DMS153 treated with DMSO at 0.1 percent for 48 hours (cell line): ENCODE results near the gene SPOCK3.
A peak's percentile ranks its signal among the peaks of the same experiment; 100 is the strongest.
"Not testable (repeated sequence)": the region's sequence is repeated elsewhere in the genome, so short reads cannot be mapped to it uniquely, and the experiment has no call there.

Source experiments
- DNase-seq: peaks from one replicate; lab custom pipeline; 2025; ENCODE audit not compliant: unreplicated experiment; lab: John Stamatoyannopoulos, UW

The SPOCK3 gene

GRCh38 chr4:166827629-166828028 is 406.7 kb downstream of the SPOCK3 start:
- no peak for DNase-seq

GRCh38 chr4:166827167-166827566 is 407.1 kb downstream of the SPOCK3 start:
- no peak for DNase-seq

- DNase-seq: no peak
Observed at GRCh38 chr4:166823848-166824247, 410.4 kb downstream of the SPOCK3 start.

GRCh38 chr4:166823126-166823525 is 411.2 kb downstream of the SPOCK3 start:
- no peak for DNase-seq

GRCh38 chr4:166822386-166822785 is 411.9 kb downstream of the SPOCK3 start:
- no peak for DNase-seq

GRCh38 chr4:166816890-166817289 is 417.4 kb downstream of the SPOCK3 start:
- DNase-seq: peak; percentile 53

GRCh38 chr4:166808380-166808779 is 425.9 kb downstream of the SPOCK3 start:
- no peak for DNase-seq

- DNase-seq: no peak
Observed at GRCh38 chr4:166802346-166802745, 431.9 kb downstream of the SPOCK3 start.

- no peak for DNase-seq
Observed at GRCh38 chr4:166798126-166798525, 436.2 kb downstream of the SPOCK3 start.

GRCh38 chr4:166777760-166778159 is 456.5 kb downstream of the SPOCK3 start:
- no peak for DNase-seq

- DNase-seq: no peak
Observed at GRCh38 chr4:166763018-166763417, 471.3 kb downstream of the SPOCK3 start.

- DNase-seq: no peak
Observed at GRCh38 chr4:166741742-166742141, 492.6 kb downstream of the SPOCK3 start.

GRCh38 chr4:166739215-166739614 is 495.1 kb downstream of the SPOCK3 start:
- not testable (repeated sequence) for DNase-seq

GRCh38 chr4:166737430-166737829 is 496.9 kb downstream of the SPOCK3 start:
- no peak for DNase-seq

- no peak for DNase-seq
Observed at GRCh38 chr4:166735553-166735952, 498.7 kb downstream of the SPOCK3 start.

GRCh38 chr4:166734797-166735196 is 499.5 kb downstream of the SPOCK3 start:
- no peak for DNase-seq

GRCh38 chr4:166733686-166734085 is 500.6 kb downstream of the SPOCK3 start:
- no peak for DNase-seq

GRCh38 chr4:166726832-166727231 is 507.5 kb downstream of the SPOCK3 start:
- DNase-seq: no peak

- DNase-seq: no peak
Observed at GRCh38 chr4:166724369-166724768, 509.9 kb downstream of the SPOCK3 start.

GRCh38 chr4:166723532-166724140 is 510.7 kb downstream of the SPOCK3 start:
- DNase-seq: no peak

- DNase-seq: not testable (repeated sequence)
Observed at GRCh38 chr4:166715748-166716713, 518.3 kb downstream of the SPOCK3 start.

- no peak for DNase-seq
Observed at GRCh38 chr4:166700592-166700991, 533.7 kb downstream of the SPOCK3 start.
